Stimulated activated CD8-positive, alpha-beta memory T cell treated with anti-CD3 and anti-CD28 coated beads, Interleukin-12 subunit alpha, Interleukin-12 subunit beta, amount 100 ng/mL, for 24 hours (primary cell): Measurements from ENCODE around the gene FBXL2.
"Not testable (repeated sequence)": the region's sequence is repeated elsewhere in the genome, so short reads cannot be mapped to it uniquely, and the experiment has no call there.

Source experiments
- DNase-seq: peaks from one replicate; pipeline ENCODE4 v3.0.0-alpha.2; 2020; ENCODE audit errors: extremely low read depth

The FBXL2 gene

DNA sequence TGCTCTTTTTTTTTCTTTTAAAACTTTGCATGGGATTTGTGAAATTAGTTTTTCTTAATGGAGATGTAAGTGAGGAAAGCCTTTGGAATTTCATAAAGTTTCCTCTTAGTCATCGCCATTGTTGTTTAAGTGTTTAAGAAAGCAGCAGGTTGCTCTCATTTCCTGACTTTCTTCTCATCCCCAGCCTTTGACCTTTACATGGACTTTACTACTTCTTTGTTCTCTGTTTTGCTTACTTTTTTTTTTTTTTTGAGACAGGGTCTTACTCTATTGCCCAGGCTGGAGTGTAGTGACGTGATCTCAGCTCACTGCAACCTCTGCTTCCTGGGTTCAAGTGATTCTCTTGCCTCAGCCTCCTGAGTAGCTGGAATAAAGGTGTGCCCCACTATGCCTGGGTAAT lies 38.6 kb downstream of the FBXL2 start:
- DNase-seq = no peak

DNA sequence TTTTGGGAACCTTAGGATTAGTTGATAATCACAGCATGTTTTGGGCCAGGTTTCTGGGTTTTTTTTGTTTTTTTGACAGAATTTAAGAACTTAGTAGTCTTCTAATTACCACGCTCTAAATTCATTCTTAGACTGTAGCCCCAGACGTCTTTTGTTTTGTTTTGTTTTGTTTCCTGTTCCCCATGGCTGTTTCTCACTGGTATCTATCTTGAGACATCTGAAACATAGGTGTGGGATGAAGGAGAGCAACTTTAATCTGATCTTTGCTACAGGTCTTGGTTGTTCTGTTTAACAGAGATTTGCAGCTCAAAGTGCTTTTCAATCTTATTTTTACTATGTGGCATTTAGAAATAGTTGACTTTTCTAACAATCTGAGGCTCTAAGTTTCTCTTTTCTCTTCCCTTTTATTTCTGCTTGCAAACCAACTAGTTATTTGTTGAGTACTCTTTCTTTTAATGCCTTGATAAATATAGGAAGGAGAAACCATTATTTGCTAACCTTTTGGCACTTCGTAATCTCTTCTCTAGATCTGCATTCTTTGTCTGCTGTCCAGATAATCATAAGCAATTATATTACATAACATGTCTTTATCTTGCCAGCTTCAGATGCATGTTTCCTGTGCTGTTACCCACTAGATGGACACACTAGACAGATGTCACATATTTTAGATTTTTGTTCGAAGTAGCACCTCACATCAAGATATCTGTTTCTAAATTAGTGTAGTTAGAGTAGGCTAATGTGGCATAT lies 40.9 kb downstream of the FBXL2 start:
- DNase-seq = no peak

DNA sequence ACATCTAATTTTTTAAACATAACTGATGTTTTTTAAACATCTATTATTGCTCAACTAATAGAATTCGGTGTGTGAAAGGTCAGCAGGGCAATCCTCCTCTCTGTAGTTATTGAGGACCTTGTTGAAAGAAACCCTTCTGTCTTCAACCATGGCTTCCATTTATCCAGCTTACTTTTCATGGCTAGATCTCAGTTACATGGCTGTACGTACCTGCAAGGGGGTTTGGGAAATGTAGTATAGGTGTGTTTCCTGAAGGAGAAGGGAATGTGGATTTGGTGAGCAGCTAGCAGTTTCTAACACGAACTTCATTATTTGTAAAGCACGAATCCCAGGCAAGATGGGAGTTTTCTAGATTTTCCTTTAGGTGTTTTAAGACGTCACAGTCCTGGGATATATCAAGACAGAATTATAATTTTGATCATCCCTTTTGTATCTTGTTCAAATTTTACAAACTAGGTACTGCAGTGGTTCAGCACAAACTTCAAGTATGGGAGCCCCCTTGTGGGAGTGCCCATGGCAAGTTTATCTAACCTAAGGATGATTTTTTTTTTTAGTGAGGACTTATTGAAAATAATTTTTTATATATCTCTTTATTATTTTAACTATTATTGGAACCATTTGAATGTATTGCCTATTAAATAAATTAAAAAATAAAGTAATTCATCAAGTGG lies 41.6 kb downstream of the FBXL2 start:
- DNase-seq = no peak

DNA sequence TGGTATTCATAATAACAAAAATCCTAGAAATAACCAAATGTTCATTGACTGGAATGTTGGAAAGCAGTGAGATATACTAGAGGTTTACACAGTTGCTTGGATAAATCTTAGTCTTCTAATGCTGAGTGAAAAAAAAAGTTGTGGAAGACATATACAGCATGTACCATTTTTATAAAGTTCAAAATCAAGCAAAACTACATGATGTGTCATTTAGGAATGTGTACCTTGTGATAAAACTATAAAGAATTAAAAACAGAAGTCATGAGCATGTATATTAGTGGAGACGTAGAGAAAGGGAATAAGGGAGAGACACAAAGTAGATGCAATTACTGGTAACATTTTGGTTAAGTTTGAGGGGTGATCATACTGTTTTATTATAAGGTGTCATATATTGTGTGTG lies 45.2 kb downstream of the FBXL2 start:
- DNase-seq = no peak

DNA sequence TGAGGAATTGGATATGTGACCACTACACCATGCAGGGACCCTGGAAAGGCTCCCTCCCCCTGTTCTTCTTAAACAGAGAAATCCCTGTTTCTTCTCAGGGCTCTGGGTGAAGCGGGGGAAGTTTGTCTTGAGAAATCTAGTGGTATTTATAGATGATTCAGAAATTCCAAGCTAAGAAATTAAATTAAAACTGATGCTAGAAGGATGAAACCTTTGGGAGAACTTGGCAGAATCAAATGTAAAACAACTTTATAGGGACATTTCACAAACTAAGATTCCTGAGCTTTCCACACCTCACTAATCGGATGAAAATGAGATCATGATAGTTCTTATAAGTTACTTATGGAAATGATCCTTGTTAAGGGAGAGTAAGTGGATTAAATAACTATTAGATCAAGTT lies 54.2 kb downstream of the FBXL2 start:
- no peak for DNase-seq

DNA sequence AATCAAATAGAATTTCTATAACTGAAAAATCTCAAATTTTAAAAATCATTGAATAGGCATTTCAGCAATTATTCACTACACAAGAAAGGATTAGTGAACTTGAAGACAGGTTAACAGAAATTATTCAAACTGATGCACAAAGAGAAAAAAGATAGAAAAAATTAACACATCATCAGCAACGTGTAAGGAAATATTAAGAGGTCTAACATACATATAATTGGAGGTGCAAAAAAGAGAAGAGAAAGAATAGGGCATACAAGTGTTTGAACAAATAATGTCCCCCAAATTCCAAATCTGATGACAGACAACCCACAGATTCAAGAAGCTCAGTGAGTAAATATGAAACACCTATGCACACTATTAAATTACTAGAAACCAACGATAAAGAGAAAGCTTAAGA lies 57.1 kb downstream of the FBXL2 start:
- DNase-seq = no peak

DNA sequence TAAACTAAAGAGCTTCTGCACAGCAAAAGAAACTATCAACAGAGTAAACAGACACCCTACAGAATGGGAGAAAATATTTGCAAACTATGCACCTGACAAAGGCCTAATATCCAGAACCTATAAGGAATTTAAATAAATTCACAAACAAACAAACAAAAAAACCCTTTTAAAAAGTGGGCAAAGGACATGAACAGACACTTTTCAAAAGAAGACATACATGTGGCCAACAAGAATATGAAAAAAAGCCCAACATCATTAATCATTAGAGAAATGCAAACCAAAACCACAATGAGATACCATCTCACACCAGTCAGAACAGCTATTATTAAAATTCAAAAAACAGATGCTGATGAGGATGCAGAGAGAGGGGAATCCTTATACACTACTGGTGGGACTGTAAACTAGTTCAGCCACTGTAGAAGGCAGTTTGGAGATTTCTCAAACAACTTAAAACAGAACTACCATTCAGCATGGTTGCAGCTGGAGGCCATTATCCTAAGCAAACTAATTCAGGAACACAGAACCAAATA lies 61.8 kb downstream of the FBXL2 start:
- not testable (repeated sequence) for DNase-seq

DNA sequence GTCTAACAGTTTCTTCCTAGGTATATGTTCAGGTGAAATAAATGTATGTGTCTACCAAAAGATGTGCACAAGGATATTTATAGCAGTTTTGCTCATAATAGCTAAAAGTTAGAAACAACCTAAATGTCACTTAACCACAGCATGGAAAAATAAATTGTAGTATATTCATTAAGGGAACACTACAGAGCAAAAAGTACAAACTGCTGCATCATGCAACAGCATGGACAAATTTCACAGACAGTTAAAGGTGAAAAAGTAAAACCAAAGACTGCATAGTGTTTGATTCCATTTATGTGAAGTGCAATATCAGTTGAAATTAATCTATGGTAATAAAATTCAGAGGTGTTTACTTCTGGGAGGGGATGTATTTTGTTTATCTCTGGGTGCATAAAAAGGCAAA lies 62.5 kb downstream of the FBXL2 start:
- DNase-seq = no peak

DNA sequence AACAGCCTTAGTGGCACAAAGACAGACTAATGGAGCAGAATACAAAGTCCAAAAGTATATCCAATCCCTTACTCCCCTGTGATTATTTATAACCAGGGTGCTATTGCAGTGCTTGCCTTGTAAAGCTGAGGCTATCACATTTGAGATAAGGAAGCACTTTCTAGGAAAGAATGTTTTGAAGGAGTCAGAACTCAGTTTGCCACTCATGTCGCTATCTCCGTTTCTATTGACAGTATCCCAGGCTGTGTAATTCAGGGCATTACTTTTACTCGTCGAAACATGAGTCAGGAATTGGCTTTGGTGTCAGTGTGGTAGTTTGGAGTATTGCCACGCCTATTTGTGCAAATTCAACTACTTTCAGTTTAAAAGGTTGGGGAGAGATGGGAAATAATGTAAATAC lies 78.4 kb downstream of the FBXL2 start:
- DNase-seq = no peak

DNA sequence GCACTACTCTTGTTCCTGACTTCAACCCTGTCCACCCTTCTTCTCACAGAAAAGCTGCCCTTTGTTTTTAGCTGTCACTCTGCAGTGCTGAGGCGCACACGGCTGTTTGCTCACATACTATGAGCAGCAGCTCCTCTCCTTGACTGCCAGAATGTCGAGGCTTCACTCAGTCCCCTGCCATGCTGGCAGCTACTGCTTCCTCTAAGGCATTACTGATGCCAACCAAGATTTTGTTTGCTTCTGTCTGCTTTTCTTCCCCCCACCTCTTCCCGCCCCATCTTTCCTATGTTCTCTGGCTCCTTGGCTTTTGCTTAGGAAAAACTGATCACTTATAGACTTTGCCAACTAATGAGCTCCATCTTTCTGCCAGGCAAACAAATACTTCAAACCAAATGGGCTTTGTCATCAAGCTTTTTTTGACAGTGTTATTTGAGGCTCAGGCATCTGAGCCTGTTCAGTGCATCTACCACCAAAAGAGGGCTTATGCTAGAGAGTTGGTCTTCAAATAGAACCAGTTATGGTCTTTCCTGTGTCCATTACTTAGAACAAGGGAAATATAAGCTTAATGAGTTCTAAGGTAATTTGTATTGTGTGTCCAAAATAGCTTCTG lies 81.0 kb downstream of the FBXL2 start:
- DNase-seq = no peak

DNA sequence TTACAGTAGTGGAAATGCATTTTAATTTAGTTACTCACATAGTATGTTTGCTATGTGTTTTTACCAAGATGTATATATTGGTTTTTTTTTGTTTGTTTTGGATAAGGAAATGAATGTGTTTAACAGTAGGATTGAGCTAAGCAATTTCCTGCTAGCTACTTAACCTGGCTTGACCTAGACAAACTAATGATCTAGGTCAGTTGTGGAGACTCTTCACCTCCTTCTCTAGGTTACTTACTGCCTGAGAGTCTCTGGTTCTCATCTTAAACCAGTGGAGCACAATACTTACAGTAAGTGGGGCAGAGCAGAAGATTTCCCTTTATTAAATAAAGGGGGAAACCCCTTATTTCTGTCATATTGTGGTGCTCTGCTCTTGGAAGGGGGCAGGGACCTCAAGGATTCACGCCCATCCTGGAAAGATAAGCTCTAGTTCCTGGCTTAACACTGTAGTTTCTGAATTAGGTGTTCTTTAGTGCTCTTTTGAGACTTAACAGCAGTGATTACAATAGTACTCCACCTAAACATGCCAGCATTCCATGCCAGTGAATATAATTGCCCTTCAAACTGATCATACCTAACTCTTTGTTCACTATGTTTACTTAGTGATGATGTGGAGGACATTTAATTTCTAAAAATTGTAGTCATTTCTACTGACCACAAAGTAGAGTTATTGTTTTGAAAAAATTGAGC lies 83.0 kb downstream of the FBXL2 start:
- DNase-seq = no peak

DNA sequence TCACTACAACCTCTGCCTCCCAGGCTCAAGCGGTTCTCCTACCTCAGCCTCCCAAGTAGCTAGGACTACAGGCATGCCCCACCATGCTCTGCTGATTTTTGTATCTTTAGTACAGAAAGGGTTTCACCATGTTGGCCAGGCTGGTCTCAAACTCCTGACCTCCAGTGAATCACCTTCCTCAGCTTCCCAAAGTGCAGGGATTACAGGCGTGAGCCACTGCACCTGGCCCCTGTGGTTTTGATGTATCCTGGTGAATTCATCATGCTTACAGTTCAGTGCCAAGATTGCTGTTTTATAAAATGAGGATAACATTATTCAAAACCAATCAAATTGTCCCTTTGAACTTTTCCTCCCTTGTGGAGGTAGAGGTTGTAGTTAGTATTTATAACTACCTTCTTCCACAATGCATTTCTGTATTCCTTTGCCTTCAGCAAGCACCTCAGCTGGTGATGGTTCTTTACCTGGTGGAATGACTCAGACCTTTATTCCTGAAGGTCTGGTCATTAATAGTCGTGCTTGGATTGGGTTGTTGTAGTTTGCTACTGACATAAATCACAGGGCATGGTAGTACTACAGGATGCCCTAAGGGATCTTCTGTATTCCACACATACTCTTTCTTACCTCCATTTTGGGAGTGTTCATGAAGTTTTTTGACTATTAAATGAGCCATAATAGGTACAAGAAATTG lies 86.0 kb downstream of the FBXL2 start:
- DNase-seq = no peak

DNA sequence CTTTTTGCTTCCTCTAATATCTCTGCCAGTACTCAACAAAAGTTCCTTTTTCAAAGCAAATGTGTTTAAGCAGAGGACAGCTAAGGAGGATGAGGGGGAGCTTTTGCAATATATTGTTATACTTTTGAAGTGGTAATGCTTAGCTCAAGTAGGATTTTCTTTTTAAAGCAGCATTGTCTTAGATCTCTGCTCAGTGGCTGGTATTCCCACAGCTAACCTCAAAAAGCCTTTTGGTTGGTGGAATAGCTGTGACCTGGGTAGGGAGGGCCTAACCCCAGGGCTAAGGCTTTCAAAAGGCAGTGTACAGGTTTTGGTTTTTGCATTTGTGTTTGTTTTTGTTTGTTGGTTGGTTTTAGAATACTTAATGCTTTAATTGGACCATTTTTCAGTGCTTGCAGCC lies 86.8 kb downstream of the FBXL2 start:
- no peak for DNase-seq

DNA sequence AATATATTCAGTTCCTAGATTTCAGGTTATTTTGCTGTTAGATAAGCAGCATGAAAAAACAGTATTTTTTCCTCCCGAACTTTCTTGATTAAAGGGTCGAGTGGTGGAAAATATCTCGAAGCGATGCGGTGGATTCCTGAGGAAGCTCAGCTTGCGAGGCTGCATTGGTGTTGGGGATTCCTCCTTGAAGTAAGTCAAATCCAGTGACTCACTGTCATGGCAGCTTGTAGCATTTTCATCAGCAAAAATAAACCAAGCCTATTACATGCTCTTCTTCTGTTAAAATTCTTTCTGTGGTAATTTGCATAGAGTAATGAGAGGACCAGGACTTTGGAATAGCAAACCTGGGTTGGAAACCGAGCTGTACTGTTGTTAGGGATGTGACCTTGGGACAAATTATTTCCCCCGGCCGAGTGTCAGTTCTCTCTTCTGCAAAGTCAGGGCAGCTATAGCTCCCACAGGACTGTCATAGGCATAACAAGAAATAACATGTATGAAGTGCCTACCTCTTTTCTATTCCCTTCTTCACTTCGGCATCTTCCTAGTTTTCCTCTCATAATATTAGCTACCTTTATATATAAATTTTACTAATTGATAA lies 87.4 kb downstream of the FBXL2 start:
- DNase-seq = no peak

DNA sequence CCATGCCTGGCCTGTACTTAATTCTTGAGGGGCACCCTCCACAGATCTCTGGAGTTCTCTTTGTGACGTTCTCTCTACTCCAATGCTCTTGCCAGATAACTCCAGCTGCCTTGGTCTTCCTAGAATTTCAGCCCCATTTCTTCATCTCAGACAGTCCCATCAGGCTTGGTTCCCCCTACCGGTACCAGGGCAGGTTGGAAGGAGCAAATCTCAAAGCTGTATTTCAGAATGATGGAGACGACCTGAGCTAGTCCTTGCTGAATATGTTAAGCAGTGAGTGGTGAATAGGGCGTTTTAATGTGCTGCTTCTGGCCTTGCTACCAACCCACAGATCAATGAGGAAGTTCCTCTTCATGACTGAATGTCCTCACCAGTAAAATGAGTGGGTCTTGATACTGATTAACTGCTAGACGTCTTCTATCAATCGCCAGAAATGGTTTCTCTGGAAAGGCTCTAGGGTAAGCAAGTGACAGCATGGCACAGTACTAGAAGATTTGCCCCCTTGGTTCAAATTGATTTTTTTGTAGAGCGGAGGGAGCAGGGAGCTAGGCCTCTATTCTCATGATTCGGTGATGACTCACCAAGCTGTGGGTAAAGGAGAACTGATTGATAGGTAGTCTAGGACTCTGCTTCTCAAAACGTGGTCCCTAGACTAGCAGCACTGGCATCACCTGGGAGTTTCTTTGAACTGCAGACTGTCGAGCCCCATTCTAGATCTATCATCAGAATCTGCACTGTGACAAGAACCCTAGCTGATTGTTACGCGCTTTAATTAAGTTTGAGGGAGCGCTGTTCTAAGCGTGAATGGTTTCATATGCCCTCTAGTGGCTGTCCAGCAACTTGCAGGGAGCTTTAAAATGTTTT lies 95.2 kb downstream of the FBXL2 start:
- DNase-seq = no peak

DNA sequence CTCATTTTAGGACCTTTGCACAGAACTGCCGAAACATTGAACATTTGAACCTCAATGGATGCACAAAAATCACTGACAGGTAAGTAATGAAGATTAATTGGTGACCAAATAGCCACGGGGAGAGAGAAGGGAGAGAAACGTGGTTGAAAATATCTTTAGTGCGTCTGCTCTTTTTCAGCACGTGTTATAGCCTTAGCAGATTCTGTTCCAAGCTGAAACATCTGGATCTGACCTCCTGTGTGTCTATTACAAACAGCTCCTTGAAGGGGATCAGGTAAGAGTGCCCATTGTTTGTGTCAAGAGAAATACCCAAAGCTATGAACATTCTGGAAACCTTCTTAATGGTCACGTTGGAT lies 95.8 kb downstream of the FBXL2 start:
- DNase-seq = no peak

DNA sequence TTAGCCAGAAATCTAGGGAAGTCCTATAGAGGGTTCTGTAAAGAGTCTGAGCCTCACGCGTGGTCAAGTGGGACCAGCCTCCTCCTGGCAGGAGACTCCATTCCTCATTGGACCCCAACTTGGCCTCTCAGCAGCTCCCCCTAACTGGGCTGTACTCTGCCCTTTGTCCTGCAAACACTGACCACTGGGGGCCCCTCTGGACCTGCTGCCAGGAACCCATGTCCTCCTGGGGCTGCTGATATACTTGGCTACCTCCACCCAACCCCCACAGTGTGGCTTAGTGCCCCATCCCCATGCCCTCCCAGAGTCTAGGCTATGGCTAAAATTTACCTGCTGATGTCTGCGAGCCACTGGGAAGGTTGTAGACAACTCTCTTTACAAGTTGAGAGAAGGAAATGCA lies 100.2 kb downstream of the FBXL2 start:
- no peak for DNase-seq

DNA sequence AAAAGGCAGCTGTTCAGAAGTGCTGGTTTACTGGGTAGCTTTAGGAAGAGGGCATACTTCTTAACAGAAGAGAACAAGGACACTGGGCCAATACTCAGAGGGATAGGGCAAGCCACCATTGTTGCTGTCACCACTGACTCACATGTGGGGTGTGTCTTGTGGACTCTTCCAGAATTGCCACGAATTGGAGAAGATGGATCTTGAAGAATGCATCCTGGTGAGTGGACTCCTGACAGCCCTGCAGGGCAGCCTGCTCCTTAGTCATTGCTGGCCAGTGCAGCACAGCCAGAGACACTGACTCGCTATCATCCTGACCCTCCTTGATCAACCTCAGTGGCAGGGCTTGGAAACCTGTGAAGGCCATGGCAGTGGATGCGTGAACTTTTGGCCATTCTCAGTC lies 100.7 kb downstream of the FBXL2 start:
- no peak for DNase-seq

DNA sequence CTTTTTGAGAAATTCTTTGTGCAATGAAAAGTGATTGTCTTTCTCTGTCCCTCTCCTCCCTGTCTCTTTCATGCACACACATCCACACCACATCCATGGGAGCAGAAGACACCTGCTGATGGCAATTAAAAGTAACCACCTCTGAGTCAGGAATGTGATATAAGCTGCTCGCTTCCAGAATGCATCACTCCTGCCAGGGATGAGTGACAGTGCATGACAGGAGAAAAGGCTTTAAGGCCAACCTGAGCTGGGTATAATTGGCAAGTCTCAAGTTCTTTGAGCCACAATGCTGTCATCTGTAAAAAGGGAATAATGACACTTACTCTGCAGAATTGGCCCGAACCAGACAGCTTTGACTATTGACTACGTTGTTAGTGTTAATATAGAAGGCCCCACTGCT lies 103.4 kb downstream of the FBXL2 start:
- no peak for DNase-seq

DNA sequence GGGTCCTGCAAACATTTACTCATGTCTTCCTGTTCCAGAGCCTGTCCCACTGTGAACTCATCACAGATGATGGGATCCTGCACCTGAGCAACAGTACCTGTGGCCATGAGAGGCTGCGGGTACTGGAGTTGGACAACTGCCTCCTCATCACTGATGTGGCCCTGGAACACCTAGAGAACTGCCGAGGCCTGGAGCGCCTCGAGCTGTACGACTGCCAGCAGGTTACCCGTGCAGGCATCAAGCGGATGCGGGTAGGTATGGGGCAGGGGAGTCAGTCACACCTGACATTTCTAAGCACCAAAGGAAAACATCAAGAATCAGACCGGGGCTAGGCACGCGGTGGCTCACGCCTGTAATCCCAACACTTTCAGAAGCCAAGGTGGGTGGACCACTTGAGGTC lies 106.7 kb downstream of the FBXL2 start:
- no peak for DNase-seq

DNA sequence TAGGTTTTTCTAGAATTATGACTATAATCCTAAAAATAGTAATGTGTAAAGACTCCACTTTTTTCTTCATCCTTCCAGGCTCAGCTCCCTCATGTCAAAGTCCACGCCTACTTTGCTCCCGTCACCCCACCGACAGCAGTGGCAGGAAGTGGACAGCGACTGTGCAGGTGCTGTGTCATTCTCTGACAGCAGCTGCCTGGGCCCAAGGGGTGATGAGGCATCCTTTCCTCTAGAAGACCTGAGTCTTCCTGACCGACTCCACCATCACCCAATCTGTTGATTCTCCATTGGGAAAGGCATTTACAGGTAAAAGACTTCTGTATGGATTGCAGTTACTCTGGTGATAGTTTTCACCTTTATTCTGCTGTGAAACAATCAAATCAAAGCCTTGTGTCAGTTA lies 108.2 kb downstream of the FBXL2 start:
- DNase-seq = peak; percentile 10
